Measurements from ENCODE around the gene AMBRA1.

Gene AMBRA1

GRCh38 chr11:46574656-46575055 is 19.2 kb downstream of the AMBRA1 start:
- no peak for DNase-seq (ENCODE audit: low spot score)

- no peak for DNase-seq (ENCODE audit: low spot score)
These were observed 22.9 kb downstream of the AMBRA1 start for GRCh38 chr11:46570790-46571398.

- DNase-seq (ENCODE audit: low spot score), result no peak
These were observed 28.5 kb downstream of the AMBRA1 start for GRCh38 chr11:46565232-46565840.

- no peak for DNase-seq (ENCODE audit: low spot score)
These were observed 29.4 kb downstream of the AMBRA1 start for GRCh38 chr11:46564459-46564858.

- DNase-seq (ENCODE audit: low spot score), result no peak
These were observed 31.3 kb downstream of the AMBRA1 start for GRCh38 chr11:46562527-46562926.

- no peak for DNase-seq (ENCODE audit: low spot score)
These were observed 33.4 kb downstream of the AMBRA1 start for GRCh38 chr11:46560300-46560991.

GRCh38 chr11:46559815-46560214 is 34.0 kb downstream of the AMBRA1 start:
- no peak for DNase-seq (ENCODE audit: low spot score)

GRCh38 chr11:46557684-46558151 is 36.1 kb downstream of the AMBRA1 start:
- DNase-seq (ENCODE audit: low spot score), result no peak

GRCh38 chr11:46555267-46556054 is 38.4 kb downstream of the AMBRA1 start:
- DNase-seq (ENCODE audit: low spot score), result no peak

- DNase-seq (ENCODE audit: low spot score), result no peak
These were observed 39.3 kb downstream of the AMBRA1 start for GRCh38 chr11:46554213-46555147.

GRCh38 chr11:46553814-46554212 is 40.0 kb downstream of the AMBRA1 start:
- DNase-seq (ENCODE audit: low spot score), result no peak

GRCh38 chr11:46551261-46551660 is 42.6 kb downstream of the AMBRA1 start:
- DNase-seq (ENCODE audit: low spot score), result no peak

GRCh38 chr11:46547579-46547978 is 46.2 kb downstream of the AMBRA1 start:
- no peak for DNase-seq (ENCODE audit: low spot score)

- no peak for DNase-seq (ENCODE audit: low spot score)
These were observed 50.3 kb downstream of the AMBRA1 start for GRCh38 chr11:46543564-46543963.

- peak; percentile 77 for DNase-seq (ENCODE audit: low spot score)
These were observed 52.0 kb downstream of the AMBRA1 start for GRCh38 chr11:46541593-46542371.

GRCh38 chr11:46540807-46541206 is 53.0 kb downstream of the AMBRA1 start:
- DNase-seq (ENCODE audit: low spot score), result no peak

- DNase-seq (ENCODE audit: low spot score), result peak; percentile 96
These were observed 56.1 kb downstream of the AMBRA1 start for GRCh38 chr11:46537537-46538295.

GRCh38 chr11:46537121-46537520 is 56.7 kb downstream of the AMBRA1 start:
- DNase-seq (ENCODE audit: low spot score), result no peak

GRCh38 chr11:46535688-46536087 is 58.1 kb downstream of the AMBRA1 start:
- DNase-seq (ENCODE audit: low spot score), result no peak

- no peak for DNase-seq (ENCODE audit: low spot score)
These were observed 59.1 kb downstream of the AMBRA1 start for GRCh38 chr11:46534711-46535110.

All from cerebellar cortex (tissue), 1 donor.